ENCODE data around the gene ITIH5.

ITIH5 gene

DNA sequence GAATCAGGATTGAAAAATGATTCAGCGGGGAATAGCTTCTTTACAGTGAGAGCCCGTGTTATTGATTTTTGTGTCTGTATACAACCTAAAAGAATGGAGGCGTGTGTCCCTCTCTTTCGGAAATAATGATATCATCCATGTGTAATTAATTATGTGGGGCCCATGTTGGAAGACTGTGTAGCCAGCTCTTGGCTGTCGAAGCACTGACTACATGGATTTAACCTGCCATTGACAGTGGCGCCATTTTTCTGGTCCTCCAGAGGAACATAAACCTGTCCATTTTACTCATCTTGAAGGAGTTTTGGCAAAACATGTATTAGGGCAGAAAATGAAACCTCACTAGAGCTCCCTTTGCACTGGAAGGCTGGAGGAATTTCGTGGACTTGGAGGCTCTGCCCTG is 119.6 kb downstream of the ITIH5 start:
- DNase-seq (ENCODE audit: low spot score) = no peak

GRCh38 chr10:7546385-7546967 is 120.3 kb downstream of the ITIH5 start:
- DNase-seq (ENCODE audit: low spot score) = no peak

DNA sequence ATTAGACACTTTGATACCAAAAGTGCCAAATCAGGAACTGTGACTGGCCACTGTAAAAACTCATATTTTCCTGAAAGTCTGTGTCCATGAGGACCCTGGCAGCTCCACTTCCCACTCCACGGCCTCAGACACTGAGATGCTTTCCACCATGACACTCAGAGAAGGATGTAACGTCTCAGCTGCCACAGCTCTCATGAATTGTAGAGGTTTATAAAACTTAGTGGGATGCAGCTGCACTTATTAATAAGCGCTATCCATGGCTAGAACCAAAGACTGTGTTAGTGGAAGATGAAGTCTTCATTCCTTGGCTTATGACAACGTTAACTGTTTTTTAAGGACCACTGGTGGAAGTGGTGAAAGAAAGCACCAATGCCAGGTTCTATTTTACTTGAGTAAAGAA is 121.0 kb downstream of the ITIH5 start:
- no peak for DNase-seq (ENCODE audit: low spot score)

GRCh38 chr10:7545261-7545660 is 121.5 kb downstream of the ITIH5 start:
- DNase-seq (ENCODE audit: low spot score) = no peak

- no peak for DNase-seq (ENCODE audit: low spot score)
Observed at GRCh38 chr10:7544203-7544602, 122.6 kb downstream of the ITIH5 start.

DNA sequence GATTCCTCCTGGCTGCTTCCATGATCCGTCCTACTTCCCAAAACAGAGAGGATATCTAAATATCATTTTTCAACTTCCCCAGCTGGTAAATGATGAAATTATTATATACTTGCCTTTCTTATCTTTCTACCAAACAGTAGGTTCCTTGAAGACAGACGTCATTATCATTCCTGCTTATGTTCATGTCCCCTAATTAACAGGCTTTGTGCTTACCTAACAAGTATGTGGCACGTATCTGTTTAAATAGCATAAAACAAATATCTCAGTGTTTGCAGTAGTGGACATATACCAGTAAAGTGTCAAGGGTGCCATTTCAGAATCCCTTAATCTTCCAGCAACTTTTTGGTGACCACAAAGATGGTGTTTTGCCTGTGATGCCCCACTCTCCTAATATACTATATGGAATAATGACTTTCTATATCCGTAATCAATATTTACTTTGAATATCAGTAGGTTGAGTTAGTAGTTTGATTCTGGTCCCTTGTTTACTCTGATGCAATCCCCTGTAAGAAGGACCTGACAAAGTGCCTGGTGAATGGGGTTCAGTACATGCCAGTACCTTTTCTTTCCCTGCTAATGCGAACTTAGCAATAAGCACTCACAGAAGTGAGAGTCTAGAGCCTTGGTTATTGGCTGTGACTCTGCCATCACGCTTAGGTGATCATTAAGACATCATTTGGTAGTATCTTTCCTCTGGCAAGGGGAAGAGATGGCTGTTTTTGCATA is 124.4 kb downstream of the ITIH5 start:
- DNase-seq (ENCODE audit: low spot score) = no peak

- DNase-seq (ENCODE audit: low spot score) = no peak
Observed at GRCh38 chr10:7541137-7542087, 125.4 kb downstream of the ITIH5 start.

- DNase-seq (ENCODE audit: low spot score) = no peak
Observed at GRCh38 chr10:7538970-7539654, 127.7 kb downstream of the ITIH5 start.

DNA sequence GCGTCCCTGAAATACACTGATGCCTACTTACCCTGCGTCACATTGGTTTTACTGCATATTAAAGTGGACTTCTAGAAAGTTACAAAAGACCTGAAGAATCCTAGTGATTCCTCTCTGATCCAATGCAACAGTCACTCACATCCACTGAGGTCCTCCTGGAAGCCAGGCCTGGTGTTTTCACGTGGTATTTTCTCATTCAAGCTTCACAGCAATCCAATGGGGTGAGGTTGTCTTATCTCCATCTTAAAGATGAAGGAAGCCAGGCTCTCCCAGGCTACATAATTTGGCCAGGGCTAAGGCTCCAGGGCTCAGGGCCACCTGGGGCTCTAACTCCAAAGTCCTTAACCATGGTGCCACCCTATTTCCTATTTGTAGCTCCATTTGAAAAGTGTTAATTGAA is 129.6 kb downstream of the ITIH5 start:
- no peak for DNase-seq (ENCODE audit: low spot score)

DNA sequence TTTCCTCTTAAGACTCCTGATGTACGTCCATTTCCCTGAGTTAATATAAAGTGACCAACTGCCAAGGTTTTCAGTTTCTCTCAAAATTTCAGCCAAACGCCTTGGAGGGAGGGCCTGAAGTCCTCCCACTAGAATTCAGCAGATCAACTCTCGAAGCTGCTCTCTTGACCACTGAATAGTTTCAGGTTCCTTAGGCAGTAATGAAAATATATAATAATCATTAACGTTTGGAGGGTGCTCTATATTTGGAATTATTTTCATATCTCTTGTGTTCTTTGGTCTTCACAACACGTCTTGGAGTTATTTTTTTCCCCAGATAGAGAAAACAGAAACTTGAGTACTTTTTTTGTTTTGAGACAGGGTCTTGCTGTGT is 132.3 kb downstream of the ITIH5 start:
- no peak for DNase-seq (ENCODE audit: low spot score)

GRCh38 chr10:7533657-7534479 is 132.9 kb downstream of the ITIH5 start:
- no peak for DNase-seq (ENCODE audit: low spot score)

GRCh38 chr10:7532723-7533498 is 133.9 kb downstream of the ITIH5 start:
- no peak for DNase-seq (ENCODE audit: low spot score)

DNA sequence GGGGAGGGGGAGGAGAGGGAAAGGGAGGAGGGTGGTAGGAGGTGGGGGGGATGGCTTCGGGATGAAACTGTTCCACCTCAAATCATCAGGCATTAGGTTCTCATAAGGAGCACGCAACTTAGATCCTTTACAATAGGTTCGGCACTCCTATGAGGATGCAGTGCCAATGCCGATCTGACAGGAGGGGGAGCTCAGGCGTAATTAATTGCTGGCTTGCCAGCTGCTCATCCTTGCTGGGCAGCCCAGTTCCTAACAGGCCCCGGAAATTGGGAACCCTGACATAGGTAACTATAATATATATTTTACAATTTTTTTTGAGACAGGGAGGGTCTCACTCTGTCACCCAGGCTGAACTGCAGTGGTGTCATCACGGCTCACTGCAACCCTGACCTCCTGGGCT is 137.1 kb downstream of the ITIH5 start:
- DNase-seq (ENCODE audit: low spot score) = no peak

DNA sequence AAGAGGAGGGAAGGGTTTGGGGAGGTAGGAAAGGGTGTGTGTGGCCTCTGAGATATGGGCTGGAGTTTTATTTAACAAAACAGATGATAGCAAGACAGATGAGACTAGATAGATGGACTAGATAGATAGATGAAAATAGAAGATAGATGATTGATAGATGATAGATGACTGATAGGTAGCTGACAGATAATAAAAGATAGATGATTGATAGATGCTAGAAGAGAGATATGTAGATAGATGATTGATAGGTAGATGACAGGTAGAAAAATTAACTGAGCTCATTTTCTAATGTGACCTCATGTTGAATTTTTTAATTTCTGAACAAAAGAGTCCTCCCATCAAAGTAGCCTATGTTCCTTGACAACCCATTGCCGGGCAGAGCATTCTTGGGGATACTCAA is 139.3 kb downstream of the ITIH5 start:
- no peak for DNase-seq (ENCODE audit: low spot score)

DNA sequence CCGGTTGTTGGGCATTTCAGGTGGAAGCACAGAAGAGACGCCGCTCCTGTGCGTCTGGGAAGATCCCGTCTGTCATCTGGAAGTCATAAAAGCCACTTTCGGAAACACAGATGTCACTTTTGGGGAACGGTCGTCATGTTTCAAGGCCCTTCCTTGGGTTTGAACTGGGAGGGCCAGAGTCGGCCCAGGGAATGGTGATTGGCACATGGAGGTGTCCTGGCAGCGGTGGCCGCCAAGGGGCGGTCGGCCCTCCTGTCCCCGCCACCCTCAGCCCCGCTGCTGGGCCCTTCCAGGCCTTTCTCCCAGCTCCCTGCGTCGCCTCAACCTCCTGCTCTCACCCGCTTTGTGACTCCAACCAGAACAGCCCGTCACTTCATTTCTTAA is 140.8 kb downstream of the ITIH5 start:
- DNase-seq (ENCODE audit: low spot score) = no peak

- DNase-seq (ENCODE audit: low spot score) = peak; percentile 66
Observed at GRCh38 chr10:7525314-7526016, 141.3 kb downstream of the ITIH5 start.

DNA sequence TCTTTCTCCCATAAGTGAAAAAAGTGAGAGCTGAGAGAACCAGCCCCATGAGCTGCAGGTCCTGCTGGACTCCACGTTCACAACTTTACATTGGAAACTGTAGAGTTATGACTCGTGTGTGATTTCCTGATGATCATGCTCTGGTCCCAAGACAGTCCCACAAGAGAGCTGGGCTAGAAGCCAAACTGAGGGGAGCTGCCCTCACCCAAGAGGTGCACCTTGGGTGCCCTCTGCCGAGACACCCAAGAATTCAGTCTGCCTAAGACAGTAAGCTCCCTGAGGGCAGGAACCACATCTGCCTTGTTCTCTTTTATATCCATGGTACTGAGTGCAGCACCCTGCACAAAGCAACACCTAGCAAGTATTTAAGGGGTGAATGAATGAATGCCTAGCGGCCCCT is 143.1 kb downstream of the ITIH5 start:
- DNase-seq (ENCODE audit: low spot score) = no peak

GRCh38 chr10:7520507-7521485 is 146.0 kb downstream of the ITIH5 start:
- DNase-seq (ENCODE audit: low spot score) = no peak

- DNase-seq (ENCODE audit: low spot score) = no peak
Observed at GRCh38 chr10:7519351-7519750, 147.4 kb downstream of the ITIH5 start.
